Adrenal gland (tissue), 5 donors: ENCODE results near the gene EMILIN2.

ENCODE experiments used
- POLR2A ChIP-seq, 2 donors: fragments of 450-650 bp; IDR thresholded peaks; one replicate each; pipeline ENCODE4 v1.6.1; 2017; ENCODE audit warnings: antibody characterized with exemption in 2 of 2, mild to moderate bottlenecking in 2 of 2, moderate library complexity in 1 of 2
- TF ChIP-seq, protein P1 (sequence below), 6 experiments: fragments of 450-650 bp in 4 of 6; fragments of 200-600 bp in 2 of 6; sonication (generic) in 1 of 6; IDR thresholded peaks; 1 replicate in 5 of 6; 2 replicates in 1 of 6; pipeline versions ENCODE4 v1.5.1 to v1.8.0; 2016 to 2021; ENCODE audit warnings: antibody characterized with exemption in 6 of 6, mild to moderate bottlenecking in 2 of 6, moderate library complexity in 1 of 6
- donor health status: DM: no; HTN: no; CAD: no.

- TF ChIP-seq, protein P1, sequence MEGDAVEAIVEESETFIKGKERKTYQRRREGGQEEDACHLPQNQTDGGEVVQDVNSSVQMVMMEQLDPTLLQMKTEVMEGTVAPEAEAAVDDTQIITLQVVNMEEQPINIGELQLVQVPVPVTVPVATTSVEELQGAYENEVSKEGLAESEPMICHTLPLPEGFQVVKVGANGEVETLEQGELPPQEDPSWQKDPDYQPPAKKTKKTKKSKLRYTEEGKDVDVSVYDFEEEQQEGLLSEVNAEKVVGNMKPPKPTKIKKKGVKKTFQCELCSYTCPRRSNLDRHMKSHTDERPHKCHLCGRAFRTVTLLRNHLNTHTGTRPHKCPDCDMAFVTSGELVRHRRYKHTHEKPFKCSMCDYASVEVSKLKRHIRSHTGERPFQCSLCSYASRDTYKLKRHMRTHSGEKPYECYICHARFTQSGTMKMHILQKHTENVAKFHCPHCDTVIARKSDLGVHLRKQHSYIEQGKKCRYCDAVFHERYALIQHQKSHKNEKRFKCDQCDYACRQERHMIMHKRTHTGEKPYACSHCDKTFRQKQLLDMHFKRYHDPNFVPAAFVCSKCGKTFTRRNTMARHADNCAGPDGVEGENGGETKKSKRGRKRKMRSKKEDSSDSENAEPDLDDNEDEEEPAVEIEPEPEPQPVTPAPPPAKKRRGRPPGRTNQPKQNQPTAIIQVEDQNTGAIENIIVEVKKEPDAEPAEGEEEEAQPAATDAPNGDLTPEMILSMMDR (IDR thresholded peaks at IDR 0.05) = no peak
- no peak for TF ChIP-seq POLR2A (IDR thresholded peaks at IDR 0.05)
Observed at GRCh38 chr18:2889761-2890192, 43.0 kb downstream of the EMILIN2 start.
